Activated CD4-positive, CD25-positive, alpha-beta regulatory T cell treated with anti-CD3 and anti-CD28 coated beads, Interleukin-2, amount 50 U/mL, for 72 hours (primary cell): ENCODE data around the gene UGT1A9.

ENCODE experiments used
- DNase-seq: peaks from one replicate; pipeline ENCODE4 v3.0.0; 2021

Gene UGT1A9

DNA sequence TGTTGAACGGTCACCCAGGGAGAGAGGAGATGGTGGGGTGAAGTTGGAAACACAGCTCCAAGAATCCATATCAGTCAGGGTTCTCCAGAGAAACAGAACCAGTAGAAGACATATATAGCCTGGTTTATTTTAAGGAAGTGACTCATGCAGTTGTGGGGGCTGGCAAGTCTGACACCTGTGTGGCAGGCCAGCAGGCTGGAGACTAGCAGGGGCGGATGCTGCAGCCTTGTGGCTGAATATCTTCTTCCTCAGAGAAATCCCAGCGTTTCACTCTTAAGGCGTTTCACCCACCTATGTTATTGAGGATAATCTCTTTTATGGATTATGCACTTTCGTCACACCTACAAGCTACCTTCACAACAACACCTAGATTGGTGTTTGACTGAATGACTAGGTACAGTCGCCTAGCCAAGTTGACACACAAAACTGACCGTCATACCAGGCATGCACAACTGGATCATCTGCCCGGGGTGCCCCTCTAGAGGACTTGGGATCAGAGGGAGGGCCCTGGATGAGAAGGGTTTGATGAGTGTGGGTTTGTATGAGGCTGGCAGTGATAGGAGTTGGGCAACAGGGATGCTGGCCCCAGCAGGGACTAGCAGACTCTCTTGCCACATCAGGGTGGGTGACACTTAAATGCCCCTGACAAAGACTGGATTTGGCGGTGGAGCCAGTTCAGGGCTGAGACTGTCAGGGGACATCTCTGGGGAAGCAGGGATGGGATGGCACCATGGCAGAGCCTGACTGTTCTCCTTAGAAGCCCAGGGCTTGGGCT is 129.8 kb downstream of the UGT1A9 start:
- DNase-seq, result peak; percentile 19

DNA sequence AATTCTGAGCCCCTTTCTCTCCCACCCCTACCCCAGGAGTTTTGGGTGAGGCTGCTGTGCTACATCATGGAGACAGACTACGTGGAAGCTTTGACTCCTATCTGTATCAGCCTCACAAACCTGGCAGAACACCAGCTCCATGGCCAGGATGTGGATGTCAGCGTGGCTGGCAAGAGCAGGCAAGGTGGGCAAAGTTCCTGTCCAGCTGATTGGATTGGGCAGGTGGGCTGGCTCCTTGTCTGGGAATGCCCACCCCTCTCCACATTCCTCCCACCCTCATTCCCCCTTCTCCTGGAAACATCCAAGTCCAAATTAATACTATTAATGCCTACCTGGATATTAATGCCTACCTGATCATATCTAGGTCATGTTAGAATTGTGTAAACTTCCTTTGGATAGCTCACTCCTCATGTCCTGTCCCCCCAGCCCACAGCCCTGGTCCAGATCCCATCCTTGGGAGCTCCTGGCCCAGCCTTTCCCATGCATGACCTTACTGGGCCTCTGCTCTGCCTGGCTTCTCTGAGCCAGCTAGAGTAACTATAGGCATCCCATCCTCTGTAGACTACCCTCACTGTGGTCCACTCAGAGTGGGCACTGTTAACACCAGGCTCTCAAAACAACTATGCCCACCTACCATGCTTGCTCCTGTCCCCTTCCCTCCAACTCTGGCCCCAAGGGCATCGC is 130.6 kb downstream of the UGT1A9 start:
- DNase-seq, result peak; percentile 9

DNA sequence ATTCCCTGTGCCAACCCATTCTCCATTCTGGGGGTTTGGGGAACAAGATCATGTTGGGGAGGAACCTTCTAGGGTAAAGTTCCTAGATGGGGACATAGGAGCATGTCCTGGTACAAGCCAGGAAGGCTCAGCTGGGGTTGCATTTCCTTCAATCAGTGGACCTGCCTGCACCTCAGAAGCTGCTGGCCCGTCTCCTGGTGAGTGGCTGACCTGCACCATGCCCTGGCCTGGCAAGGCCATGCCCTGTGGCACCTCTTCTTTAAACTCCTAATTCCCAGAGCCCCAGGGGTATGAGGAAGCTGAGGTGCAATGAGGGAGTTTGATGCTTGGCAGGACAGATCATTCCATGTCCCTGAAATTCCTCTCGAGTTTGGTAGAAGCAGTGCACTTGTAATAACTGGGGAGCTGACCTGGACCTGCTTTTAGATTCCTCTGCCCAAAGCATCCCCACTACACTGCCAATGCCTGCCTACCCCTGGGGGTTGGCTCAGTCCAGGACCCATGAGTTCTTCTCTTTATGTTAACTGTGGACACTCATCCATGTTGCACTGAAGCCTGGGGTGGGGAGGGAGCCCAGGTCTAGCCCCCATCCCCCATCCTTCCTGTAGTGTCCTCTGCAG is 131.7 kb downstream of the UGT1A9 start:
- peak; percentile 21 for DNase-seq

DNA sequence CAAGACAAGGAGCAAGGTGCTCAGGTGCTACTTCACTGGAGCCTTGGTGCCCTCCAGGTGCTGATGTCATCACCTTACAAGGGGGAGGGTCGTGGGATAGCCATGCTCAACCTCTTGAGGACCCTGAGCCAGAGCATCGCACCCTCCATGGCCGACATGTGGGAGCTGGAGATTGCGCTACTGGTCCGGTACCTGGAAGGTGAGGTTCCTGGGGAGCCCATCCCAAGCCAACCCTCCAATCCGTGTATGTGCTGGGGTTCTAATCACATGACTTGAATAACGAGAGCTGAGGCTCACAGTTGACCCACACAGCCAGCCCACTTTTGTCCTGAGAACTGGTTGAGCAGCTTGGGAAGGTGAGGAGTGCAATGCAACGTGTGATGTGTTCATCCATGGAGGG is 132.3 kb downstream of the UGT1A9 start:
- peak; percentile 12 for DNase-seq

DNA sequence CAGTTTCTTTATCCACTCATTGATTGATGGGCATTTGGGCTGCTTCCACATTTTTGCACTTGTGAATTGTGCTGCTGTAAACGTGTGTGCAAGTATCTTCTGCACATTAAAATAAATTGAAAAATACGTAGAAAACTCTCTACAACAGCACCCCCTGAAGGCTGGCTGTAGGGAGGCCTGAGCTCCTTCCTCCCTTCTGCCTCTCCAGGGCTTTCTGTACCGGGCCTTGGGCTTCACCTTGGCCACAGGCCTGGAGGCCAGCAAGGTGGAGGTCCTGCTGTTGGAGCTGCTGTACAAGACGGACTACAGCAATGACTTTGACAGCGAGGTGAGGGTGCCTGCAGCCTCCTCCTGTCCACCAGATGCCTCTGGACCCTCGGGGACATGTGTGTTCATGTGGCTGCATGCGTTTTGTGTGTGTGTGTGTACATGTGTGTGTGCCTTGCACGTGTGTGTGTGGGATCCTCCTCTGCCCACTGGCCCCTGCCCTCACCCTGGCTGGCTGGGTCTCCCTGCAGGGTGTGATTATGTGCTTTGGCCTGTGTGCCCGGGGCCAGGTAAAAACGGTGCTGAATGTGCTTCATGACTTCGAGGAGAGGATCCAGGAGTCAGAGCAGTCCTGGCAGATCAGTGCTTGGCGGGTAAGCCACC is 135.6 kb downstream of the UGT1A9 start:
- peak; percentile 27 for DNase-seq

DNA sequence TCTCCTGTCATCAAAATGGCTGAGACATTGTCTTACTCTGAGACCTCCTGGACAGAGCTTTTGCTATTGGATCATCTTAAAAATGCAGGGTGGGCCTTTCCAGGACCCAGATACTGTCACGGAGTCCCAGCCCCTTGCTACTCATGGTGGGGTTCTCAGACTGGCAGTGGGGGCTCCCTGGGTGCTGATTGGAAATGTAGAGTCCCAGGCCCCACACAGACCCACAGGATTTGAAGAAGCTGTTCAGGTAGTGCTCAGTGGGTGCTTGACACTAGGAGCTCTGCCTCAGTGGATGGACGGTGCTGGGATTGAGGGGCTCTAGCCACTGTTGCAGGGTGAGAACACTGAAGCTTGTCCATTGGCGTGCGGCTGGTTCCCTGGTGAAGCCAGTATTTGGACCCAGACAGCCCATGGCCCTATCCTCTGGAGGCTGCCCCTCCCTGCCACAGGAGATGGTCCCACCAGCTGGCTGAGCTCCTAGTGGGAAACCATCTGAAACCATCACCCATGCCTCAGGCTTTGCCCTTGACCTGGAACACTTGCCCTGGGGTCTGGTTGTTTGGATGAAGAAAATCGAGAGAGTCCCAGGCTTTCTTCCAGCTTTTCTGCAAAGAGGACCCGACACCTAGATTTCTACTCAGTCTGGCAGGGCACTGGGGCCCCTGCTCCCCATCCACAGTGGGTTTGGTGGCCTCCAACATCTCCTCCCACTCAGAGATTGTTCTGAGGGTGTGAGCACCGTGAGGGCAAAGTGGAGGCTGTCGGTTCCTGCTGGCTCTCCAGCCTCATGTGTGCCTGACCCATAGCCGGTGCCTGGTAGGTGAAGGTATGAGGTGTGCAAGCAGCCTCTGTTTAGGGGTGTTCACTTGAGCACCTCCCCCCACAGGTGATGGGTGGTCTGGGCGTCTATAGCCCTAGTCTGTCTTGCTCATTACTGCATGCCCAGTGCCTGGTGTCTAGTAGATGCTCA is 136.6 kb downstream of the UGT1A9 start:
- DNase-seq, result peak; percentile 14

DNA sequence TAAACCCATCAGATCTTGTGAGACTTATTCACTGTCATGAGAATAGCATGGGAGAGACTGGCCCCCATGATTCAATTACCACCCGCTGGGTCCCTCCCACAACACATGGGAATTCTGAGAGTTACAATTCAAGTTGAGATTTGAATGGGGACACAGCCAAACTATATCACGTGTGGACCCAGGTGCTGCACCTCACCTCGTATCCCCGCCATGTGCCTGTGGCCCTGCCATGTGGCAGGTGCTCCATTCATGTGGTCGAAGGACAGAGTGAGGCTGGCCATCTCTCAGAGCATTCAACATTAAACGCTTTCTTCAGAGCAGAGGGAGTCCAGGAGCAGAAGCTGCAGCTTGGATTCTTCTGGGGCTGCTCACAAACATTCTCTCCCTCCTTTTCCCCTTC is 138.7 kb downstream of the UGT1A9 start:
- DNase-seq, result peak; percentile 6

DNA sequence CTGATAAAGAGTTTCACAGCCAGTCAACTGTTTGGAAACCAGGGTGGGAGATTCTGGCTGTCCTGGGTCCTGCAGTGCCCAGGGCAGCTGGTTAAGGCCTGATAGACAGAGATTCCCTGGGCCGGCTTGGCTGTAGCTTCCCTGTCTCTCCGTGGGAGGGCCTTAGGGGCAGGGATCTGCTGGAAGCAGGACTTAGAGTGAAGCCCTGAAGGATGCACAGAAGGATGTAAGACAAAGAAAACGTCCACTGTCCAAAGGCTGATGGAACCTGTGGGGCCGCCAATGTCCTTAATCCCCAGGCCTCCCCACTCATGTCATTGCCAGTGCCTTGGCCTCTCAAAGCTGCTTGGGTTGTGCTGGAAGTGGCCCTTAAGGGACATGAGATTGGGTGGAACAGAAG is 139.4 kb downstream of the UGT1A9 start:
- no peak for DNase-seq

DNA sequence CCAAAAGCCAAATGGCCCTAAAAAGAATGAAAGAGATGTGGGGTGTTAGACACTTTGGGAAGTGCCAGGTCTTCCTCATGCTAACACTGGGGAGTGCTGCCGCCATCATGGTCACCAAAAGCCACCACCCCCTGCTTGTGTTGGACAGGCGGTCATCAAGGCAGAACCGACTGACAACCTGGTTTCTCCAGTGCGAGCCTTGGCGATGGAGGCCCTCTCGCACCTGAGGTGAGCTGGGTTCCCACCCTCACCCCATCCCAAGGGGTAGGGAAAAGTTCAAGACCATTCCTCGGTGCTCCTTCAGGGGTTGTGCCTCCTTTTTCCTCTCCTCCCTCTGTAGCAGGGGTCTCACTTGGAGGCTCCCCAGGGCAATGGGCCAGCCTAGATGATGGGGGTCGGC is 140.0 kb downstream of the UGT1A9 start:
- peak; percentile 1 for DNase-seq

DNA sequence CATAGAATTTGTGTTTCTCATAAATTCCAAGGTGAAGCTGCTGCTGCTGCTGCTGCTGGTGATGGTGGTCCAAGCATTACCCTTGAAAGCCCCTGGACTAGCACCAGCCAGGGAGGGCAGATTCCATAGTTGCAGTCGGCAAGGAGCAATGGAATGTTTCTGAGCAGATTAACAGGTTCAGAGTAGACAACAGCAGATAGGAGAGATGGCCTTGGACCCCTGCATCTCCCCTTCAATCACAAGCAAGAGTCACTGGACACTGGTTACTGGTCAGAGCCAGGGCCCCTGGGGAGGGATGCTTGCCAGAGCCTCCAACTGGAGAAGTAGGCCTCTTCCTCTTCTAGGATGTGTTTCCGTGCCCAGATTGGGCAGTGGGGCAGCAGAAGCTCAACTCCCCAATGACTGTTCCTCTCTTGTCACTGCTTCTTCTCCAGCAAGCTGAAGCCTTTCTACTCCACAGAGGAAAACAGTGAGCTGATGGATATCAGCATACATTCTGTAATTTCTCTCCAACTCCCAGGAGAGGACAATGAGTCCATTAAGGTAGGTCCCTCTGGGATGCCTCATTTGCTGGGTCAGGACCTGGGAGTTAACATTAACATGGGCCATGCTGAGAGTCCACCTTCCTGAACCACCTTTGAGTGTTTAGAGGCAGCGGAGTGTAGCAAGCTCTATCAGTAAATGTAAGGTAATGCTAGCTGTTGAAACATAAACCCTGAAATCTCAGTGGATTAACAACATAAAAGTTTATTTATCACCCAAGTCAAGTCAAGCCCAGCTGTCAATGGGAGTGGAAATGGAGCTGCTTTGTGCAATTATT is 141.7 kb downstream of the UGT1A9 start:
- peak; percentile 15 for DNase-seq

DNA sequence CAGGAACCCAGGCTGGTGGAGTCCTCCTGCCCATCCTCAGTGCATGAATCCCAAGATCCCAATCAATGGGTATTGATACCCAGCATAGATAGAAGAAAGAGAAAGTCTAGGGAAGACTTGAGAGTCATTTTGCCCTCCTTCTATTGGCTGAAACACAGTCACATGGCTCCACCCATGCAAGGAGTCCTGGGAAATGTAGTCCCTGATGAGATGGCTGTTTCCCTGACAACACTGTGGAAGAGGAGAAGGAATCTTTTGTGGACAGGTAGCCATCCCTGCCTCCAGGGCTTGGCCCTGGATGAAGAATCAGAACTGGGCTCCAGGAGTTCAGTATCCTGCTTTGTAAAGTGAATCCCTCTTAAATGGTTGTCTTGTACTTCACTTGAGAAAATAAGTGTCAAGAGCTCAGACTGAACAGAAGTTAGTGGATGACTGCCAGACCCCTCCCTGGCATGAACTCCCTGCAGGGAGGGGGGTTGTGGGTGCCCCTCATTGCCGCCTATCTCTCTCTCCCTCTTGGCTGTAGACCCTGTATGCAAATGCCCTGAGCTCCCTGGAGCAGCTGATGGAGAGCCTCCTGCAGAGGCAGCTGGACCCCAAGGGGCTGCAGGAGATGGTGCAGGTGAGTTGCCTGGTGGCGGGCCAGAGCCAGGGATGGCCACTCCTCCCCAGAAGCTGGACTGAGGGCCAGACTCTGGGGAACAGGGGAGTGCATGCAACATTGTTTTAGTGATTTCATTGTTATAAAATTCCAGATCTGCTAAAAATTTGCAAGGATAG is 142.5 kb downstream of the UGT1A9 start:
- peak; percentile 18 for DNase-seq

DNA sequence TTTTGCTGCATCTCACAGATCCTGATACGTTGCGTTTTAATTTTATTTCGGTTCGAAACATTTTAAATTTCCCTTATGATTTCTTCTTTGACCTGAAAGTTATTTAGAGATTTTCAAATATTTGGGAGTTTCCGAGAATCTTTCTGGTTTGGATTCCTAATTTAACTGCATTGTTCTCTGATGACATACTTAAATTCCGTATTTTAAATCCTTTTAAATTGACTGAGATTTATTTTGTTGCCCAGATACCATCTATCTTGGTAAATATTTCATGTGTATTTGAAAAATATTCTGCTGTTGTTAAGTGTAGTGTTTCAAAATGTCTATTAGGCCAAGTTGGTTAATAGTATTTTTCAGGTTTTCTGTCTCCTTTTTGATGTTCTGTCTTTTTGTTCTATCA is 144.2 kb downstream of the UGT1A9 start:
- no peak for DNase-seq

DNA sequence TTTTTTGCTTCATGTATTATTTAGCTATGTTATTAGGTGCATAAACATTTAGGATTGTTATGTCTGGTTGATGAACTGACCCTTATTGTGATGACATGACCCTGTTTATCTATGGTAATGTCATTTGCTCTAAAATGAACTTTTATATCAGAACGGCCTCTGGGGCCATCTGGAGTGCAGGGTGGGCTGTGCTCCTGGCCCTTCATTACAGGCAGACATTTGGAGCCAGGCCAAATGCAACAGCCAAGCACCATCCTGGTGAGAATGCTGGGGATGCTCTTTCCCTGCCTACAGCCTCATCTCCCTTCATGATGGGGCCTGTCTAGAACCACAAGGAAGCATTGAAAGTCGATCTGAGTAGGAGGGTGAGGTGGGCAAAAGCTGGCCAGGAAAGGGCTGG is 144.6 kb downstream of the UGT1A9 start:
- no peak for DNase-seq

DNA sequence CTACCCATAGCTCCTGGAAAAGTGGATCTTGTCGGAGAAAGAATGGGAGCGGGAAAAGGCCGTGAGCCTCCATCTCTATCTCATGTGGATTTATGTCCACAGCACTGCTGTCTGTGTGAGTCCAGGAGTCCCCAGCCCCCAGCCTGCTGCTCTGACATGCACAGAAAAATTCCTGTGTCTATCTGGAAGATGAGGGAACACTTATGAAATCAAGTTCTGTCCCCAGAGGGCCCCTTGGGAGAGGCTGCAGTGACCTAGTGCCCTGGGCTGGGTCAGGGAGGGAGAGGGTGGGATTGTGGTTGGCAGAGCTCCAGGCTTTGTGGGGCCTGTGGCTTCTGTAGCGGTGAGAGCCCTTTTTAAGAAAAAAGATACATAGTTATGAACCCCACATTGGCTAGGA is 145.1 kb downstream of the UGT1A9 start:
- DNase-seq, result peak; percentile 3

DNA sequence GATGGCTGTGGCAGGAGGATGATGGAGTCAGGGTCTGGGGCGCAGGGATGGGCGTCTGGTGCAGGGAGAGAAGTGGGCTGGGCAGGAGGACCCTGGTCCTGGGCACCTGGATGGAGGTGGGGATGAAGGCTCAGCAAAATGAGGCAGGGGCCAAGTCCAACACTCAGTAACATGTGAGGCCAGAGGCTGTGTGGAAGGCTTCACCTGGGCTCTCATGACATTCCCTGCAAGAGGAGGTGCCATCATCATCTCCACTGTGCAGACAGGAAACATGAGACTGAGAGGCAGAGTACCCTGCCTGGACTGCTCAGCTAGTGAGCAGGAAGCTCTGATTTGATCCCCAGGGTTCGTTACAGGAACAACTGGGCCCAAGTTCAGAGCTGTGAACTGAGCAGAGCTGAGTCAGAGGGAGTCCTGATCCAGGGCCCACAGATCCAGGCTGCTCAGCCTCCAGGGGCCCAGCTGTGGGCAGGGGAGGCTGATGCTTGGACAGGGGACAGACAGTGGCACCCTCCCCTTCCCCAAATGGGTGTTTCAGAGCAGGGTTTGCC is 145.7 kb downstream of the UGT1A9 start:
- peak; percentile 18 for DNase-seq

DNA sequence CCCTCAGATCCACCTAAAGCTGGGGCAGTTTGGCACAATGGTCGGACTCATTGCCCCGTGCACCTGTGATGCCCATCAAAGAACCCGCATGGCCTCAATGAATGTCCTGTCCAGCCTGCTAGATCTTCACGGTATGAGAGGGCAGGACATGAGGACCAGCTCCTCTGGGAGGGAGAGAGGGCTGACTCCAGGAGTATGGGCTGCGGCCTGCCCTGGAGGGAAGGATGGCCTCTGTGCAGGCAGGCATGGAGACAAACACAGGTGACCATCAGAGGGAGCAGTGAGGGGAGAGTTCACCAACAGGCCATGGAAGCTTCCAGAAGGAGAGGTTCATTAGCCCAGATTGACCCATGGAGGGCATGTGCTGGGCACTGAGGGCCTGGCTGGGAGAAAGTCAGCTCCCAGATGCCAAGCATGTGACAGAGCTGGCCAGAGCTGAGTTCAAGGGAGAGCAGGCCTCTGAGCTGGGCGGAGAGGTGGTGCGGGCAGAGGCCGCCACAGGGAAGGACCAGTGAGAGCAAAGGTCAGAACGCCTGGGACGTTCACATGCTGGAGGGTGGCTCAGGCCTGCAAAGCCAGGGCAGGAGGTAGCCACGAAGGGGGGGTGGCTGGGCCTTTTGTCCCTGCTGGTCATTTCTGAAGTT is 146.4 kb downstream of the UGT1A9 start:
- DNase-seq, result no peak

DNA sequence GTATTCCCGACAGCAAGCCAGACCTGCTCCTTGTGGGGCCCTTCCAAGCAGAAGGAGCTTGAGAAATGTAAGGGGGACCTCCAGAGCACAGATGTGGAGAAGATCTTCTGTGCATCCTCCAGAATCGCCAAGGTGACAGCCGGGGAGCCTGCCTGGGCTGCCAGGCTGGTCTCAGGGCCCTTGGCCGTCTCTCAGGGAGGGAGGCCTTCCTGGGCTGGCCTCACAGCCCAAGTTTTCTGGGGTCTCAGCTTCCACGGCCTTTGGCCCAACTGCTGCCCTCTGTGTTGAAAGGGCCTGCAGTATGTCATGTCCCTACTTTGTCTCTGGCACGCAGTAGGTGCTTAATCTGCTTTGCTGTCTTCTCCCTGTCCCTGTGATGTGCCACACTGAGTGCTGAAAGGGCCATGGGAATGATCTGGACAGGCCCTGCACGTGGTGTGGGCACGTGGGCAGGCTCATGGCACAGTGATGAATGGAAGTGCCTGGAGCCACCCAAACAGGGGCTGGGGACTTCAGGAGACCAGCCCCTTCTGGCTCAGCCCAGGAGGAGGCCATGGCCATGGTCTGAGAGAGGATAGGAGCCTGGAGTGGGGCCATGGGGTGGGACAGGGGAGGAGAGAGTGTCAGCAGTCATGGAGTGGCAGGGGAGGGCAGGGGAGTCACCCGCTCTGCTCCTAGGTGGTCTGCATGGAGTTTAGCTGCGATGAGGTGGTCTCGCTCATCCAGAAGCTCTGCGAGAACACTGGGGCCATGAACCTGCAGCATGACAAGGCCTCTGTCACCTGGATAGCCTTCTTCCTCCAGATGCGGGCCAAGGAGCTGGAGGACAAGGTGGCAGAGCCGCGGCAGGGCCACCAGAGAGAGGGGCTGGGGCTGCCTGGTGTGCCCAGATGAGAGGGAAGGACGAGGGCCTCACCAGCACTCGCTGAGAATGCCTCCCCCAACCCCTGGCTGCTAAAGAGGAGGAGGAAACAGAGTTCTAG is 147.2 kb downstream of the UGT1A9 start:
- DNase-seq, result peak; percentile 20
